Upper lobe of left lung (tissue), 6 donors: ENCODE measurements around the gene CDIPT. TPM values are rescaled to one million over a fixed set of nuclear protein-coding genes. Genes with fewer than 3 reads are reported as not detected.

Experiments used
- ATAC-seq, 2 donors: fragments of 200-7000 bp; cut with Tn5 transposase; one replicate each; pipeline ENCODE4 v1.9.1; 2022; ENCODE audit warnings: mild to moderate bottlenecking in 2 of 2, moderate library complexity in 2 of 2; ENCODE audit not compliant: low FRiP score in 2 of 2
- DNase-seq, 2 donors: peaks; one replicate each; pipeline ENCODE4 v3.0.0-alpha.2; 2019 to 2020
- H3K27ac ChIP-seq, 4 donors: fragments of 200-600 bp; sonication (generic); one replicate each; pipeline ENCODE4 v1.5.1; 2016 to 2019
- H3K27me3 ChIP-seq, 4 donors: fragments of 200-600 bp; sonication (generic); one replicate each; pipeline ENCODE4 v1.5.1; 2017 to 2019
- H3K36me3 ChIP-seq, 4 donors: fragments of 200-600 bp; sonication (generic); one replicate each; pipeline ENCODE4 v1.5.1; 2016 to 2019
- H3K4me1 ChIP-seq, 4 donors: fragments of 200-600 bp; sonication (generic); one replicate each; pipeline ENCODE4 v1.5.1; 2018 to 2019
- H3K4me3 ChIP-seq, 4 donors: fragments of 200-600 bp; sonication (generic); one replicate each; pipeline ENCODE4 v1.5.1; 2017 to 2019; ENCODE audit warnings: mild to moderate bottlenecking in 2 of 4, moderate library complexity in 1 of 4
- H3K9me3 ChIP-seq, 4 donors: fragments of 200-600 bp; sonication (generic); one replicate each; pipeline ENCODE4 v1.5.1; 2018 to 2019
- CTCF ChIP-seq, 6 experiments: fragments of 450-650 bp in 4 of 6; fragments of 200-600 bp in 2 of 6; sonication (generic) in 2 of 6; IDR thresholded peaks; one replicate each; pipeline ENCODE4 v1.5.1; 2016 to 2019; ENCODE audit warnings: antibody characterized with exemption in 6 of 6
- EP300 ChIP-seq, 4 donors: sonication (generic); formaldehyde crosslinking; IDR thresholded peaks; one replicate each; pipeline ENCODE4 v1.5.1; 2017; ENCODE audit warnings: antibody characterized with exemption in 4 of 4, control low read depth in 2 of 4
- POLR2A ChIP-seq, 4 donors: fragments of 450-650 bp; IDR thresholded peaks; one replicate each; pipeline ENCODE4 v1.5.1; 2016 to 2017; ENCODE audit warnings: antibody characterized with exemption in 4 of 4, mild to moderate bottlenecking in 2 of 4
- POLR2AphosphoS5 ChIP-seq, 2 donors: sonication (generic); formaldehyde crosslinking; IDR thresholded peaks; one replicate each; pipeline ENCODE4 v1.5.1; 2017; ENCODE audit warnings: antibody characterized with exemption in 2 of 2
- WGBS, 2 donors: methylation state at CpG; one replicate each; pipeline ENCODE4 v1.1.5; 2017 to 2018; 5-methylcytosine and 5-hydroxymethylcytosine counted together
- total RNA-seq, 6 donors: library from RNA; depleted of rRNA in 4 of 6; stranded (reverse); fragments of >200 nt in 4 of 6; gene quantifications; one replicate each; pipeline versions ENCODE4 v1.1.0 to v1.2.1, GENCODE V29; 2016 to 2021
- donor health status: DM: no; HTN: no; CAD: no; lungs with moderate emphysema.
- donor health status: DM: no; HTN: yes; CAD: no; lungs with severe emphysema.

Gene CDIPT
- total RNA-seq, 6 donors from 2014 or later: 60.3 to 119 (median 94.4) TPM

GRCh38 chr16:29862383-29862883 lies 593 bp downstream of the CDIPT start:
- Histone ChIP-seq H3K27ac (peak overlapping the region; percentile 83 to 93 (median 90)), H3K9me3 (no peaks in the 10 kb centered on the region), H3K4me1 (peaks cover 20 to 25% (median 20%) of the 10 kb centered on the region in 4 donors), H3K36me3 (peaks cover 11 to 31% (median 24%) of the 10 kb centered on the region in 4 donors), H3K4me3 (peak overlapping the region; percentile 94 to 100 (median 98)), H3K27me3 (no peaks in the 10 kb centered on the region)
- no peak for DNase-seq
- 2 to 5% methylated on average over 15 to 23 of the region's 27 CpGs for WGBS, 2 donors
- no peak for ATAC-seq
- no peak for TF ChIP-seq EP300 (IDR thresholded peaks at IDR 0.05)
- no peak for TF ChIP-seq POLR2AphosphoS5 (IDR thresholded peaks at IDR 0.05)
- no peak for TF ChIP-seq CTCF (IDR thresholded peaks at IDR 0.05)
- TF ChIP-seq POLR2A (IDR thresholded peaks at IDR 0.05): no peak

- DNase-seq (no peak), ATAC-seq (no peak)
- peaks cover 11 to 31% (median 24%) of the 10 kb centered on the region in 4 donors for H3K36me3 ChIP-seq
- H3K4me3 ChIP-seq: no peak overlapping the region
- peaks cover 20 to 25% (median 20%) of the 10 kb centered on the region in 4 donors for H3K4me1 ChIP-seq
- H3K27me3 ChIP-seq: no peaks in the 10 kb centered on the region
- 88 to 91% methylated on average over 9 of the region's 9 CpGs for WGBS, 2 donors
- no peaks in the 10 kb centered on the region for H3K9me3 ChIP-seq
- no peak overlapping the region for H3K27ac ChIP-seq
- no peak for TF ChIP-seq POLR2A (IDR thresholded peaks at IDR 0.05)
- no peak for TF ChIP-seq EP300 (IDR thresholded peaks at IDR 0.05)
- TF ChIP-seq POLR2AphosphoS5 (IDR thresholded peaks at IDR 0.05): no peak
- TF ChIP-seq CTCF (IDR thresholded peaks at IDR 0.05): no peak
Observed at GRCh38 chr16:29860218-29860617, 2.8 kb downstream of the CDIPT start.

- H3K27me3 ChIP-seq: no peaks in the 10 kb centered on the region
- no peak overlapping the region for H3K4me3 ChIP-seq
- 97% methylated on average over 5 to 18 of the region's 19 CpGs for WGBS, 2 donors
- ATAC-seq (no peak), DNase-seq (peak in 1 of 2 donors; percentile 63)
- peaks cover 11 to 31% (median 24%) of the 10 kb centered on the region in 4 donors for H3K36me3 ChIP-seq
- H3K4me1 ChIP-seq: peaks cover 19 to 25% (median 20%) of the 10 kb centered on the region in 4 donors
- no peak overlapping the region for H3K27ac ChIP-seq
- H3K9me3 ChIP-seq: no peaks in the 10 kb centered on the region
- no peak for TF ChIP-seq POLR2A (IDR thresholded peaks at IDR 0.05)
- TF ChIP-seq CTCF (IDR thresholded peaks at IDR 0.05): no peak
- TF ChIP-seq POLR2AphosphoS5 (IDR thresholded peaks at IDR 0.05): no peak
- TF ChIP-seq EP300 (IDR thresholded peaks at IDR 0.05): no peak
Observed at GRCh38 chr16:29858974-29859373, 4.1 kb downstream of the CDIPT start.

GRCh38 chr16:29858149-29858849 lies 4.7 kb downstream of the CDIPT start:
- Histone ChIP-seq H3K4me3 (no peak overlapping the region), H3K9me3 (no peaks in the 10 kb centered on the region), H3K4me1 (peaks cover 13 to 19% (median 16%) of the 10 kb centered on the region in 4 donors), H3K27ac (no peak overlapping the region), H3K27me3 (no peaks in the 10 kb centered on the region), H3K36me3 (peaks cover 11 to 31% (median 24%) of the 10 kb centered on the region in 4 donors)
- TF ChIP-seq EP300 (IDR thresholded peaks at IDR 0.05) (no peak), POLR2AphosphoS5 (IDR thresholded peaks at IDR 0.05) (no peak), POLR2A (IDR thresholded peaks at IDR 0.05) (no peak), CTCF (IDR thresholded peaks at IDR 0.05) (no peak)
- no peak for DNase-seq
- no peak for ATAC-seq
- WGBS, 2 donors: 63 to 71% methylated on average over 9 to 10 of the region's 10 CpGs
